ENCODE data around the gene TXK.

TXK gene

DNA sequence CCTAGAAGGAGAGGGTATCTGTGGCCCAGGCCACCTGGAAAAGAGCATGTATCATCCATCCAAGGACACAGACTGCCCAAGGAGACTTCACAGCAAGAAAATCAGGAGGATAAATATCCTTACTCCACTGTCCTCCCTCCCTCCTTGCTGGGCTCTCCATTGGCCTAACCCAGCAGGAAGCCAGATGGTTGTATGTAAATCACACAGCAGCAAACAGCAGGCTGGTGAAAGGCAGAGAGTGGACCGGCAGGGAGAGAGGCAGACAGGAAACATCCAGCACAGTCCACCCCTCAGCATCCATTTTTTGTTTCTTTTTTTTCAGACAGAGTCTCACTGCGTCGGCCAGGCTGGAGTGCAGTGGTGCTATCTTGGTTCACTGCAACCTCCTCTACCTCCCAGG is 17.5 kb downstream of the TXK start:
- ChIA-PET POLR2A (no interaction called here), CTCF (interaction anchor here (1.8 kb wide), 1 partner anchor 11 kb away, joined by 6 read pairs; no protein-coding TSS in a partner anchor)
- Histone ChIP-seq H3K36me3 (ENCODE audit: control insufficient read depth in 2 of 2, insufficient read depth in 1 of 2, low read length in 2 of 2) (no peaks in the 10 kb centered on the region), H3K9me3 (ENCODE audit: control insufficient read depth, insufficient read depth, low read depth, low read length) (no peaks in the 10 kb centered on the region), H3K4me3 (ENCODE audit: low read depth, low read length) (no peak overlapping the region), H3K4me1 (ENCODE audit: control insufficient read depth, insufficient read depth, low read length) (no peaks in the 10 kb centered on the region; the same call in 1 of the 2 replicates), H3K27ac (ENCODE audit: extremely low read depth, low read depth, low read length) (no peak overlapping the region)
- no peak for TF ChIP-seq GLI4 (tag by site-specific recombination; IDR thresholded peaks at IDR 0.05)
- no peak for TF ChIP-seq ZNF404 (tag by site-specific recombination; IDR thresholded peaks at IDR 0.05)
- TF ChIP-seq ZNF391 (tag by site-specific recombination; IDR thresholded peaks at IDR 0.05; ENCODE audit: borderline replicate concordance, low read depth) = no peak
- TF ChIP-seq ZIC2 (tag by site-specific recombination; IDR thresholded peaks at IDR 0.05) = 0 out of 2 replicates have a peak, but pooled peaks have one; percentile 10
- TF ChIP-seq, protein P1, sequence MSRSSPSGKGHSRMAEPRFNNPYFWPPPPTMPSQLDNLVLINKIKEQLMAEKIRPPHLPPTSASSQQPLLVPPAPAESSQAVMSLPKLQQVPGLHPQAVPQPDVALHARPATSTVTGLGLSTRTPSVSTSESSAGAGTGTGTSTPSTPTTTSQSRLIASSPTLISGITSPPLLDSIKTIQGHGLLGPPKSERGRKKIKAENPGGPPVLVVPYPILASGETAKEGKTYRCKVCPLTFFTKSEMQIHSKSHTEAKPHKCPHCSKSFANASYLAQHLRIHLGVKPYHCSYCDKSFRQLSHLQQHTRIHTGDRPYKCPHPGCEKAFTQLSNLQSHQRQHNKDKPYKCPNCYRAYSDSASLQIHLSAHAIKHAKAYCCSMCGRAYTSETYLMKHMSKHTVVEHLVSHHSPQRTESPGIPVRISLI (tag by site-specific recombination; IDR thresholded peaks at IDR 0.05) = no peak

DNA sequence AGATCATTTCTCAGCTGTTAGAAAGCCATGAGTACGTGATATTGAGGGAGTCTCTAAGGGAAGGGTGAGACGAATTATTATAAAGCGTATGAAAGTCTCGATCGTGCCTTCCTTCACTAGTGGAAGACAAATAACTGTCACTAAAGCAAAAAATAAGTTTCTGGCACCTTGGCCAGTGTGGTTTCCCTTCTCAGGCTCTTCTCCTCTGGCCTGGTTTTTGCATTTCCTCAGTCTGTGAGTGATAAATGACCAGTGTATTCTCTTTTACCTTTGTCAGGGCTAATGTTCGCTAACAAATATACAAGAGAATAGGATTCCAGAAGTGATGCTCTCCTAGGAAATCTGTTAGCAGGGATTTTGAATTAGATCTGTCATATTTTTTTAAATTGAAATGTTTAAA is 19.6 kb downstream of the TXK start:
- TF ChIP-seq ZNF664 (tag by site-specific recombination; IDR thresholded peaks at IDR 0.05) (no peak), SP2 (tag by site-specific recombination; IDR thresholded peaks at IDR 0.05) (no peak)
- Histone ChIP-seq H3K4me3 (ENCODE audit: low read depth, low read length) (no peak overlapping the region), H3K36me3 (ENCODE audit: control insufficient read depth in 2 of 2, insufficient read depth in 1 of 2, low read length in 2 of 2) (no peaks in the 10 kb centered on the region), H3K27ac (ENCODE audit: extremely low read depth, low read depth, low read length) (no peak overlapping the region), H3K9me3 (ENCODE audit: control insufficient read depth, insufficient read depth, low read depth, low read length) (no peaks in the 10 kb centered on the region), H3K4me1 (ENCODE audit: control insufficient read depth, insufficient read depth, low read length) (no peaks in the 10 kb centered on the region; the same call in 1 of the 2 replicates)
- POLR2A ChIA-PET = no interaction called here
- CTCF ChIA-PET = no interaction called here

DNA sequence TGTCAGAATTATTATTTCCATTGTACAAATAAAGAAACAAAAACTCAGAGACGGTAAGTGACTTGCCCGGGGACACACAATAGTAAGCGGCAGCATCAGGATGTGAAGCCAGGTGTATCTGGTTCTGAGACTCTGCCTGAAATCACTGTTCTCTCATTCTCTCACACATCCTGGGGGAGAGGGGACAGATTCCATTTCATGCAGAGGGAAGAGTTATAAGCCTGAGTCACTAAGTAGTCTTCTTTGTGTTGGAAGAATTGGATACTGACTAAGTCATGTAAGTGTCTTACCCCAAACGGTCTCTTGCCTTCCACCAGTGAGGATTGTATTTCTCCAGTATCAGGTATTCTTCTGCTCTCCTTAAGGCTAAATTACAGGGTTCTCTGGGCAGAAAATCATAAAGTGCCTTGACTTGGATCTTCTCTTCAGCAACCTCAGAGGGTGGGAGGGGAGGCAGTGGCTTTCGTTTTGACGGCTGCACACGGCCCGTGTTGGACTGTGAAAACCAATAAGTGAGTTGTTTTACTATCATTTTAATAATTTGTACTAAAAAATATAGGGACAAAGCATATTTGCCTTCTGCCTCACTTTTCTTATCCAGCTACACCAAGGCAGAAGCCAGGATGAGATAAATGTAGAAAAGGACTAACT is 21.9 kb downstream of the TXK start:
- TF ChIP-seq, protein P2, sequence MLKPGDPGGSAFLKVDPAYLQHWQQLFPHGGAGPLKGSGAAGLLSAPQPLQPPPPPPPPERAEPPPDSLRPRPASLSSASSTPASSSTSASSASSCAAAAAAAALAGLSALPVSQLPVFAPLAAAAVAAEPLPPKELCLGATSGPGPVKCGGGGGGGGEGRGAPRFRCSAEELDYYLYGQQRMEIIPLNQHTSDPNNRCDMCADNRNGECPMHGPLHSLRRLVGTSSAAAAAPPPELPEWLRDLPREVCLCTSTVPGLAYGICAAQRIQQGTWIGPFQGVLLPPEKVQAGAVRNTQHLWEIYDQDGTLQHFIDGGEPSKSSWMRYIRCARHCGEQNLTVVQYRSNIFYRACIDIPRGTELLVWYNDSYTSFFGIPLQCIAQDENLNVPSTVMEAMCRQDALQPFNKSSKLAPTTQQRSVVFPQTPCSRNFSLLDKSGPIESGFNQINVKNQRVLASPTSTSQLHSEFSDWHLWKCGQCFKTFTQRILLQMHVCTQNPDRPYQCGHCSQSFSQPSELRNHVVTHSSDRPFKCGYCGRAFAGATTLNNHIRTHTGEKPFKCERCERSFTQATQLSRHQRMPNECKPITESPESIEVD (tag by site-specific recombination; IDR thresholded peaks at IDR 0.05) = no peak
- TF ChIP-seq ZNF624 (tag by site-specific recombination; IDR thresholded peaks at IDR 0.05) (no peak), ZBTB17 (tag by site-specific recombination; IDR thresholded peaks at IDR 0.05) (no peak), GLI4 (tag by site-specific recombination; IDR thresholded peaks at IDR 0.05) (no peak), ZNF214 (tag by site-specific recombination; IDR thresholded peaks at IDR 0.05; ENCODE audit: borderline replicate concordance) (no peak), ZEB2 (tag by site-specific recombination; IDR thresholded peaks at IDR 0.05) (no peak), ZNF514 (tag by site-specific recombination; IDR thresholded peaks at IDR 0.05) (no peak), OVOL3 (tag by site-specific recombination; IDR thresholded peaks at IDR 0.05) (no peak)
- TF ChIP-seq, protein P3, sequence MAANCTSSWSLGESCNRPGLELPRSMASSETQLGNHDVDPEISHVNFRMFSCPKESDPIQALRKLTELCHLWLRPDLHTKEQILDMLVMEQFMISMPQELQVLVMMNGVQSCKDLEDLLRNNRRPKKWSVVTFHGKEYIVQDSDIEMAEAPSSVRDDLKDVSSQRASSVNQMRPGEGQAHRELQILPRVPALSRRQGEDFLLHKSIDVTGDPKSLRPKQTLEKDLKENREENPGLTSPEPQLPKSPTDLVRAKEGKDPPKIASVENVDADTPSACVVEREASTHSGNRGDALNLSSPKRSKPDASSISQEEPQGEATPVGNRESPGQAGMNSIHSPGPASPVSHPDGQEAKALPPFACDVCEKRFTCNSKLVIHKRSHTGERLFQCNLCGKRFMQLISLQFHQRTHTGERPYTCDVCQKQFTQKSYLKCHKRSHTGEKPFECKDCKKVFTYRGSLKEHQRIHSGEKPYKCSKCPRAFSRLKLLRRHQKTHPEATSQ (tag by site-specific recombination; IDR thresholded peaks at IDR 0.05) = no peak
- TF ChIP-seq, protein P4, sequence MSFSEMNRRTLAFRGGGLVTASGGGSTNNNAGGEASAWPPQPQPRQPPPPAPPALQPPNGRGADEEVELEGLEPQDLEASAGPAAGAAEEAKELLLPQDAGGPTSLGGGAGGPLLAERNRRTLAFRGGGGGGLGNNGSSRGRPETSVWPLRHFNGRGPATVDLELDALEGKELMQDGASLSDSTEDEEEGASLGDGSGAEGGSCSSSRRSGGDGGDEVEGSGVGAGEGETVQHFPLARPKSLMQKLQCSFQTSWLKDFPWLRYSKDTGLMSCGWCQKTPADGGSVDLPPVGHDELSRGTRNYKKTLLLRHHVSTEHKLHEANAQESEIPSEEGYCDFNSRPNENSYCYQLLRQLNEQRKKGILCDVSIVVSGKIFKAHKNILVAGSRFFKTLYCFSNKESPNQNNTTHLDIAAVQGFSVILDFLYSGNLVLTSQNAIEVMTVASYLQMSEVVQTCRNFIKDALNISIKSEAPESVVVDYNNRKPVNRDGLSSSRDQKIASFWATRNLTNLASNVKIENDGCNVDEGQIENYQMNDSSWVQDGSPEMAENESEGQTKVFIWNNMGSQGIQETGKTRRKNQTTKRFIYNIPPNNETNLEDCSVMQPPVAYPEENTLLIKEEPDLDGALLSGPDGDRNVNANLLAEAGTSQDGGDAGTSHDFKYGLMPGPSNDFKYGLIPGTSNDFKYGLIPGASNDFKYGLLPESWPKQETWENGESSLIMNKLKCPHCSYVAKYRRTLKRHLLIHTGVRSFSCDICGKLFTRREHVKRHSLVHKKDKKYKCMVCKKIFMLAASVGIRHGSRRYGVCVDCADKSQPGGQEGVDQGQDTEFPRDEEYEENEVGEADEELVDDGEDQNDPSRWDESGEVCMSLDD (tag by site-specific recombination; IDR thresholded peaks at IDR 0.05) = no peak
- Histone ChIP-seq H3K36me3 (ENCODE audit: control insufficient read depth in 2 of 2, insufficient read depth in 1 of 2, low read length in 2 of 2) (no peaks in the 10 kb centered on the region), H3K4me3 (ENCODE audit: low read depth, low read length) (no peak overlapping the region), H3K27ac (ENCODE audit: extremely low read depth, low read depth, low read length) (no peak overlapping the region), H3K9me3 (ENCODE audit: control insufficient read depth, insufficient read depth, low read depth, low read length) (no peaks in the 10 kb centered on the region), H3K4me1 (ENCODE audit: control insufficient read depth, insufficient read depth, low read length) (no peaks in the 10 kb centered on the region)
- CTCF ChIA-PET = interaction anchor here (0.6 kb wide), 1 partner anchor 443 kb away, joined by 4 read pairs; no protein-coding TSS in a partner anchor
- POLR2A ChIA-PET = no interaction called here

Measured in HEK293 (cell line).